GM10847 (cell line): Measurements from ENCODE around the gene ADGRF1.

ENCODE experiments used
- POLR2A ChIP-seq: IDR thresholded peaks from 2 replicates; pipeline ENCODE4 v1.6.1; 2011; ENCODE audit not compliant: insufficient read length; ENCODE audit errors: extremely low read depth

ADGRF1 gene

GRCh38 chr6:47070461-47070860 lies 28.3 kb upstream of the ADGRF1 start:
- TF ChIP-seq POLR2A = no peak

- TF ChIP-seq POLR2A = no peak
These were observed 27.0 kb upstream of the ADGRF1 start for GRCh38 chr6:47069156-47069555.

GRCh38 chr6:47066418-47066817 lies 24.3 kb upstream of the ADGRF1 start:
- TF ChIP-seq POLR2A = no peak

GRCh38 chr6:47064274-47064673 lies 22.1 kb upstream of the ADGRF1 start:
- TF ChIP-seq POLR2A = no peak

- no peak for TF ChIP-seq POLR2A
These were observed 20.2 kb upstream of the ADGRF1 start for GRCh38 chr6:47062346-47062745.

GRCh38 chr6:47061309-47062300 lies 19.5 kb upstream of the ADGRF1 start:
- TF ChIP-seq POLR2A = no peak

- no peak for TF ChIP-seq POLR2A
These were observed 17.2 kb upstream of the ADGRF1 start for GRCh38 chr6:47059216-47059885.

- TF ChIP-seq POLR2A = no peak
These were observed 15.9 kb upstream of the ADGRF1 start for GRCh38 chr6:47057830-47058540.

- TF ChIP-seq POLR2A = no peak
These were observed 14.7 kb upstream of the ADGRF1 start for GRCh38 chr6:47056832-47057231.

GRCh38 chr6:47048638-47049037 lies 6.5 kb upstream of the ADGRF1 start:
- TF ChIP-seq POLR2A = no peak

GRCh38 chr6:47047479-47048407 lies 5.6 kb upstream of the ADGRF1 start:
- TF ChIP-seq POLR2A = no peak

GRCh38 chr6:47047097-47047478 lies 5.0 kb upstream of the ADGRF1 start:
- no peak for TF ChIP-seq POLR2A

GRCh38 chr6:47044397-47044796 lies 2.3 kb upstream of the ADGRF1 start:
- no peak for TF ChIP-seq POLR2A

GRCh38 chr6:47043286-47043685 lies 1.2 kb upstream of the ADGRF1 start:
- TF ChIP-seq POLR2A = no peak

- TF ChIP-seq POLR2A = no peak
These were observed 391 bp downstream of the ADGRF1 start for GRCh38 chr6:47041741-47042140.
